HG03095 (cell line): ENCODE results near the gene RSU1.
"Not testable (repeated sequence)": the region's sequence is repeated elsewhere in the genome, so short reads cannot be mapped to it uniquely, and the experiment has no call there.

ENCODE experiments used
- ATAC-seq: cut with Tn5 transposase; IDR thresholded peaks from one replicate; pipeline ENCODE4 v1.9.1; 2021; ENCODE audit warnings: moderate library complexity; ENCODE audit not compliant: unreplicated experiment

RSU1 gene

DNA sequence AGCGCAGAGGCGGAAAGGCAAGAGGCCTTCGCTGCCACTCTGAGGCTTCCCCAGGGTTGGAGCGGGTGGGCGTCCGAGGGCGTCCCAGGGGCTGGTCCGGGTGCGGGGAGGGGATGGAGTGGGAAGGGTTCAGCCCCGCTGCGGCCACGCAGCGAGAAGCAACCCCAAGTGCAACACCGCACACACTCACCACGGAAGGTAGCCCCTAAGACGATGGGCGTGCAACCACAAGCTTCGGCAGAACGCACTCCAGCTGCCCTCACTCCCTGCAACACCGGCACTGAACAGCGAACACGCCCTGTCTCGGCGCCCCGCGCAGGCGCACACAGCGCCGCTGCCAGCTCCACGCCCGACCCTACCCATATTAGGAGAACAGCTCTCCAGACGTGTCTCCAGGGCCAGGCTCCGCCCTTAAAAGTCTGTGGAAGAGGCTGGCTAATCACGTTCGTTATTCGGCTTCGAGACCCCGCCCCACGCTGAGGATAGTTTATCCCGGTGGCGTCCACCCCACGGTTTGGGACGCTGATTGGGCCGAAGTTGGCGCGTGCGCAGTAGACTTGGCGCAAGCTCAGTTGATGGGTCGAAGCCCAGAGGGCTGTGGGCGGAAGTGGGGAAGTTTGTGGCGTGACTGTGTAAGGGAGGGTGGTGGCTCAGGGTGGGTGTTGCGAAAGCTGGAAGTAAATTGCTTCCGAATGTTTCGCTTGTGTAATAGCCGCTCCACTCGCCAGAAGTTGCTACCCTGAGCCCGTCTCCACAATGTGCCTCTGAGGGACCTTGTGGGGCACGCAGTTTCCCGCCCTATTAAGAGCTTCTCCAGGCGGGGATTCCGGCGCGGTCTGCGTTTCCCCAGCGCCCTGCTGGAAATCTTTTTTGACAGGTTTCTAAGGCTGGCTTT lies at the start of gene RSU1:
Gene RSU1, minus strand, starts transcription at position 300 of the 895 bp plus-strand sequence. CDS start 343 bp downstream, outside the sequence.
- peak; percentile 99 for ATAC-seq

DNA sequence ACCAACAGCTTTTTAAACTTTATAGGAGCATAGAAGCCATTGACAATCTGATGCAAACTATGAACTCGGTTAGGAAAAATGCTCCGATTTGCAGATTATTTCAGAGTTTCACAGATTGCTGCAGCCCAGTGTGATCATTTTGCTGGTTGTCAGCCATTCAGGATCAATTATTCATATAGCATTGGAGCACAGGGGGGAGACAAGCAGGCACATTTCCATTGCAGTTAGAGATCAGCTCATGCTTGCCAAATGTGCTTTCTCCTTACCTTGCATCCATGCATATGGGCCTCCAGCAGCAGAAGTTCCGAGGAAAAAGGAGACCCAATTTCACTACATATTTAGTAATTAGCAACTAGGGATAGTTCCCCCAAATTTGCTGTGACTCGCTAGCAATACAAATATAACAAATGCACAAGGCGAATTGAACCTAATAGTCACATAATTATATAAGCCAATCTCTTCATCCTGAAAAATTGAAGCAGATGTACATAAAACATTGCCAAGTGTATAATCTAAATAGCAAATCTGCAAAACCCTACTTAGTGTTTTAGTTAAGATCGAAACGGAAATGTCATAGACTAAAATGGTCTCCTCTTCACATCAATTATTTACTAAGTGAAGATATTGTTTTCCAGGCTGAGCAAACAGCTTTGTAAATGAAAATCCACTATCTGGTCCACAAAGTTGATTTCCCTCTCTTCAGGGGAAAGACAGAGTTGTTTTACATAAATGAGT lies 49.5 kb upstream of the RSU1 start:
- ATAC-seq: no peak

DNA sequence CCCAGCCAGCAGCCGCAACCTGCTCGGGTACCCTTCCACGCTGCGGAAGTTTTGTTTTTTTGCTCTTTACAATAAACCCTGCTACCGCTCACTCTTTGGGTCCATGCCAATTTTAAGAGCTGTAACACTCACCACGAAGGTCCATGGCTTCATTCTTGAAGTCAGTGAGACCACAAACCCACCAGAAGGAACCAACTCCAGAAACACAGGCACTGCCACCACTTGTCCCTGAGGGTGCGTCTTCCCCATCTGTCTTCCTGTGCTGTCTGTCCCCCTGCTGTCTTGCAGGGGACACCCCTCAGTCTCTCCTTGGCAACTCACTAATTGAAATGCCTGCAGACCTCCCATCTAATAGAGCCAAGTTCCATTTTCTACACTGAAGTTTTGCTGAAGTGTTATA lies 48.5 kb upstream of the RSU1 start:
- no peak for ATAC-seq

DNA sequence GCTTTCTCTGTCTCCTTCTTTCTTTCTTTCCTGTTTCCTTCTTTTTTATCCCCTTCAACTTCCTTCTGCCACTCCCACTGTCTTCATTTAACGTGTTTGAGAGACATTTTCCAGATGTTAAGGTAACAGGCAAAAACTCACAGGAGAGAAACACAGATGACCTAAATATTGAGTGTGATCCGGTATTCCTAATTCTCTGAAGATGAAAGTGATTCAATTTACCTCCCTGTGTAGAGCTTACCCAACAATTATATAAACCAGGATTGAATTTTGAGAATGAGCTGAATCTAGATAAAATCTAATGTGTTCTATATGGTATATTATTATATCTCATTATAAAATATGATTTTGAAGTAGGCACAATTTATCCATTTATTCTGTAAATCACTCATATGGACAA lies 46.5 kb upstream of the RSU1 start:
- no peak for ATAC-seq

DNA sequence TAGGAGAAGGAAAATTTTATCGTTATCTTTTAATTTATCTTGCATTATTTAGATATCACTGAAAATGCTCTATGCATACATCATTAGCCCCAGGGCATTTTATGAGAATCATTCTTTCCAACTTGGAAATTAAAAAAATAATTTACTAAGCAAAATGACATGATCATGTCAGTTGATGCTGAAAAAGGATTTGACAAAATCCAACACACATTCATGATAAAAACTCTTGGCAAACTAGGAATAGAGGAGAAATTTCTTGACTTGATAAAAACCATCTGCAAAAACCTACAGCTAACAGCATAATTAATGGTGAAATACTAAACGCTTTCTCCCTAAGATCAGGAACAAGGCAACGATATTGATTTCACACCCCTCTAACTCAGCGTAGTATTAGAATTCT lies 40.2 kb upstream of the RSU1 start:
- ATAC-seq: no peak

DNA sequence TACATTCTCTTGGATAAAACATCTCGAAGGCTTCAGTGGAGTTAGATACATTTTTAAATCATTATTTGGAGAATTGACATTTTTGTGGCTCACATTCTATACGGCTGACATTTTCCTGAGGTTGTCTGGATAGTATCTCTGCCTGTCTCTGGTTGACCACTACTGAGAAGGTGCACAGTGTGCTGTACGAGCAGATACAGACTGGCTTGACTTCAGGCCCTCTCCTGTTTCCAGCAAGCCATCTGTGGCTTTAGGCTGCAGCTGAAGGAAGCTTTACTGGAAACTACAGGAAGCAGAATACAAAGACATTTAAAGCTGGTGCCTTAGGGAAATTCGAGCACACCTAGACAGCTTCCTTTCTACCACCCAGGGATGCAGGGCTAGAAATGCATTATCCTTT lies 39.3 kb upstream of the RSU1 start:
- no peak for ATAC-seq

DNA sequence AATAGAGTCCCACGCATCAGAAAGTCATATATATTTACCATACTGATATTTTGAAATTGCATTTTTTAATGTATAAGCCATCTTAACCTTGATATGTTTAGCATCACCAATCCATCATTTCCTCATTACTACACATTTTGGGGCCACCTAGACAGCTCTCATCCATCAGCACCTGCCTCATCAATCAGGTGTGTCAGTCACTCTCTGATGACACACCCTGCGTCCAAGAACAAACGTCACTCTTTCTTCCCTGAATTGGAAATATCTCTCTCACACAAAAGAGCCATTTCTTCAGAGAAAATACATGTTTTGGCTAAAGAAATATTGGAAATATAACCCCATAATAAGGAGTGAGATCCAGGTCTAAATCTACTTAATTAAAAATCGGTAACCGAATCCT lies 38.9 kb upstream of the RSU1 start:
- ATAC-seq: no peak

DNA sequence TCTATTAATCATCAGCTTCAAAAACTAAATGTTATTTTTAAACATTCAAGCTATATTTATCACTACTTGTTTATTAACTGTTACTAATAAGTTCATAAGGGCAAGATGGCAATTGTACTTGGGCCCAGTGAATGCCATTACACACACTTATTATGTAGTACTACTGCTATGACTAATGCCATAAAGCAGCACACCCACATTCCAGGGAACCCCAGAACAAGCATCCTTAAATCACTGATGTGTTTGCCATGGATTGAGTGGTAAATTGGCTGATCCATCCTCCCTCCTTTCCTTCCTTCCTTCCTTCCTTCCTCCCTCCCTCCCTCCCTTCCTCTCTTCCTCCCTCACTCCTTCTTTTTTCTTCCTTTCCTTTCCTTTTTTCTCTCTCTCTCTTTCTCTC lies 37.4 kb upstream of the RSU1 start:
- ATAC-seq: no peak

DNA sequence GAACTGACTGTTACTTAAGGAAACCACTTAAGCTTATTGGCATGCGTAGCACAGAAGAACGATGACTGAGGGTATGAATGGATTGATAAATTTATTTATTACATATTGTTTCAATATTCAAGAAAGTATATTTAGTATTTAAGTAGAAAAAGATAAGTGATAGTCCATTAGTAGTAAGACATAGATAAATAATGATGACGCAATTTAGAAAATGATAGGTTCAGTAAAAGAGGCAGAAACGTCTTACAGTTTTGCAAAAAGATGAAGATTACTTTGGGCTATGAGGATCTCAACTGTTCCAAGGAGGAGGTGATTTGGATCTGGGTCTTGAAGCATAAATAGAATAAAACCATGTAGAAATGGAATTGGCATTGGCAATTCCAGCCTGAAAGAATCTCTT lies 36.6 kb upstream of the RSU1 start:
- ATAC-seq: no peak

DNA sequence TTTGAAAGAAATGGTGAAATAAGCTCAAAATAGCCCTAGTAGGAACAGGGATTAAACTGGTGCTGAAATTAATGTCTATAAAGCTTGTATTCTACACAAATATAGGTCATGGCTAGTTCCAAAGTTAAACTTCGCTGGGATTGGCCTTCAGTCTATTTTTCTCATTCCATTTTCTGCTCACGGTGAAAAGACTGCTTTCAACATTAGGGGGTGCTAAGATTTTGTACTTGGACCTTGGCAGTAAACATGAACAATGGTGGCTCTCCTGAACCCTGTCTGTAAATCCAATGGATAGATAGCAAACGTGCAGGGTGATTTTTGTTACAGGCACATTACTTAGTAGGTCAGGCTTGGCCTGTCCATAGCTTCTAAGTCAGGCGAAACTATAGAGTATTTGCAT lies 36.0 kb upstream of the RSU1 start:
- ATAC-seq: no peak

DNA sequence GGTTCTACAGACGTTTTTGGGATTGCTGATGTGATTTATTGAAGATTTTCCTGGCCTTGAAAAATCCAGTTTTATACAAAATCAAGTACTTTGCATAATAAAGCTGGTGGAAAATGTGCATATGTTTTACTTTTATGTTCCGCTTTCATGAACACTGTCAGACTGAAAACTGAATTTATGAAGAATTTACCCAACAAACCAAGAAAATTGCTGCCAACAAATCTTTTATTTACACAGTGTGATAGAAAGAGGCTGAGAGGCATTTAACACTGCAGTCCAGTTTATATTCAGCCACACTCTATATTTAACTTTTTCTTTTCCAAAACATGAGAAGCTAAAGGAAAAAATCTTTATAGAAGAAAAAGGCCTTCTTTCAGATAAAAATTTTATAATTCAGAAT lies 35.4 kb upstream of the RSU1 start:
- ATAC-seq: no peak

DNA sequence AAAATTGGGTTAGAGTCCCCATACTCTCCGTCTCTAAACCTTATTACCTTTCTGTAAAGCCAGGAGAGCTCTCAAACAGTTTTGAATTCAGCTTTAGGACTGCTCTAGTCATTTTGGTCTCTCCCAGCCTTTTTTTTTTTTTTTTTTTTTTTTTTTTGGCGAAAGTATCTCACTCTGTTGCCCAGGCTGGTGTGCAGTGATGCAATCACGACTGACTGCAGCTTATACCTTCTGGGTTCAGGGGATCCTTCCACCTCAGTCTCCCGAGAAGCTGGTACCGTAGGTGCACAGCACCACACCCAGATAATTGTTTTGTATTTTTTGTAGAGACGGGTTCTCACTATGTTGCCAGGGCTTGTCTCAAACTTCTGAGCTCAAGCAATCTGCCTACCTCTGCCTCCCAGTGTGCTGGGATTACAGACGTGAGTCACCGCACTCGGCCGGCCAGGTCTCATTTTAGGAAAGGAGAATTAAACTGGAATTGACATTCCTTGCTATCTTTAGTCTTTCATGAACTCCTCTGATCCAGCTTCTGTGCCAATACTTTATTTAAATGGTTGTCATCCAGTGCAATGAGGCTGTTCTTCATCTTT lies 31.4 kb upstream of the RSU1 start:
- no peak for ATAC-seq

DNA sequence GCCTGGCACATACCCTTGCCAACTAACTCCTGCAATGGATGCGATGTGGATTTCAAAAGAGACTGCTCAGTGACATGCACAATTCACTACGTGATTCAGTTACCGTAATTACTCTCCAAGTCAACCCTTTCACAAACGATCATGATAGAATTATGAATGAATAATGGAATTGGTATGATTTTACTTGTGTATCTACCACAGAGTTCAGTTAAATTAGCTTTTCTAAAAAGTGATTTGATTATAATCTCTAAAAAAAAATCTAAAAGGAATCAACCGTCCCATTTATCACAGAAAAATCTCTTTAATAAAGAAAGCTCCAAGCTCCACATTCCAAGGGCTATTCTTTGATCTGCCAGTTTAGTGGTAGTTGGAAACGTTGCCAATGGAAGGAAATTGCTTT lies 30.4 kb upstream of the RSU1 start:
- no peak for ATAC-seq

DNA sequence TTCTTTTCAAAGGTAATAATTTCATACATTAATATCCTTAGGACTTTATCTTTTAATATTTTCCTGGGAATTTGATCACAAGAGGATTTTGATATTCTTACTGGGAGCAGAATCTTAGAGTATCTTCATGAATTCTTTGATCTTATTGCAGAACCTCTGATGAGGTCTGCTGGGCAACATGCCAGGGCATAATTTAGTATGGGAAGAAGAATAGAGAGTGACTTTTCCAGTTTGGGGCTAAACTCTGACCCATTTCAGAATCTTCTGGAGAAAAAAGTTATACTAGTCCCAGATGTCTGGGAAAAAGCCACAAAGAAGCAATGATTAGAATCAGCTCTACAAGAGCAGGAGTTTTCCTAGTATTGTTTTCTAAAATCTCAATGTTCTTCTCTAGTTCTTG lies 28.0 kb upstream of the RSU1 start:
- ATAC-seq: no peak

DNA sequence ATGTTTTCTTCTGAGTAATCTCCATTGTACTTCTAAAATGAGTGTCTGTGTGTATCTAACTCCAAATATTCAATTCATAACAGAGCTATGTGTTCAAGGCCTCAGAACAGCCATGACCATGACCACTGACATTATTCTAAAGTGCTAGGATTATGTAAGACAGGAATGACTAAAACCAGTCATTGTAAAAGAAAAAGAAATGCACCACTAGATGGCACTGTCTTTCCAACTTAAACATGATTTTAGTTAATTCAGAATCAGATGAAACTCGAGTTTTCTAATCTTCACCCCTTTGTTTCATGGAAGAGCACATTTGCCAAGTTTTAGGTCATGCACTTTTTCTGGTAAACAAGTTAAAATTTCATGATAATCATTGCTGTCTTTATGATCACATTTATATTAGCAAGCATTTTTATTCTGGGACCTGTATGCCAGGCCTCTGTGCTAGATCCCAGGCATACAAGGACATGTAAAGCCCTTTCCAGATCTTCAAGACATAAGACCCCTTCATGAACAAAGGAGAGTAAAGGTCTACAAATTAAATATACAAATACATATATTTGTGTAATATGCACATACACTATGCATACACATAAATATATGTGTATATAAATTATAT lies 26.1 kb upstream of the RSU1 start:
- ATAC-seq: peak; percentile 60

DNA sequence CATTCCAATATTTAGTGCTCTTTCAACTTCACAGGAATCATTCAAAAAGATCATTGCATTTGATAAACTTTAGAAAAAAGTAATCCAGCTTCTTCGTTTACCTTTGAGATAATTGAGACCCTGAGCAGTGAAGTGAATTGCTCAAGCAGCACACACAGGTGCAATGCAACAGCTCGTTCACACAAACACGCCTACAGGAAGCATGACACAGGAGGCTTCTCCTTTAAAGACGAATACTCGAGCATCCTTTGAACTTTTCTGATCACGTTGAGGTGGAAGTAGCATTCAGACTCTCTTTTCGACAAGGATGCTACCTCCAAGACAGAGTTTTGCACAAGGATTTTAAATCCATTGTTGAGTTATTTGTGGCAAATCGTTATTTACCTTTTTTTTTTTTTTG lies 18.0 kb upstream of the RSU1 start:
- no peak for ATAC-seq

DNA sequence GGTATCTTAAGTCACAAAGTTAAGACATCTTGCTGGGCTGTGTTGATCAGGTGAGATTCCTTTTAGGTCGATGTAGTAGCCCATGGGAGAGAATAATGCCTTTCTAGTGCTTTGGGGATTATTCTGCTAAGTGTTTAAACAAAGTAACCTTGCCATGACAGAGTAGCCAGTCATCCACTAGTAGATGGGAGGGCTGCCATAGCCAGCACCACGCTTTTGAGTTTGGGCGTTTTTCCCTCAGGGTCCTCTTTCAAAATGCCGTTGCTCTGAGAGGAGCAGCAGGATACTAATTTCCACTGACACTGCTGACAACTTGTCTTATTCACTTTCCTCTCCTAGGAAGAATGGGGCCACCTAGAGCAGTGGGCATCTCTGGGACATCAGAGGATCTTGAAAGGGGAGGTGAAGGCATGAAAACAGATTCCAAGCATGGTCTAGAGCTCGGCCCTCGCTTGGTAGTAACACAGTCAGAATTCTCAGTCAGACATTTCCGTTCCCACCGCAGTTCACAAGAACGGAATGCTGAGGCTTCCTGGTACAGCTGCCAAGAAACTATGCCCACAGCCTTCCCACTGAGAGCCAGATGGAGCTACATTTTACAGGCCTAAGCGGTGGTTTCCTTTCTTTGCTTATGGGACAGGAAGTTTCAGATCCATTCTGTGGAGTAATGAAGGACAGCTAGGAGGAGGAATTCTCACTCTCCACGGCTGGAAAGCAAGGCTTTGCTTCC lies 15.3 kb upstream of the RSU1 start:
- no peak for ATAC-seq

DNA sequence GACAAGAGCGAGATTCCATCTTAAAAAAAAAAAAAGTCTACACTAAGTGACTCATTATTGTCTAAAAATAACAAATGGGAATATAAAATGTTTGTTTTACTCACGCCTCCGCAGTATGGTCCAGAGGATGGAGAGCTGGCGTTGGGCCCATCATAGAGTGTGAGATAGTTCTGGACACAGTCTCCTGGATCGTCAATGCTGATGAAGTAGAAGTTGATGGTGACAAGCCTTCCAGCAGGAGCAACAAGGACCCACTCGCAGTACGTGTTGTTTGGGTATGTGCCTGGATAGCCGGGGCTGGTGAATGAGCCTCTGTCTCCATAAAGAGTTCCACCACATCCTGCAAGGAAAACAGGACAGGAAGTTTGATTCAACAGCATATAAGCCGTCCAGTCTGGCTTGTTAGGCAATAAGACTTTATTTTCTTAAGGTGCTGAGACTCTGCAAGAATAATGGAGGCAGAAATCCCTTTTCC lies 11.5 kb upstream of the RSU1 start:
- no peak for ATAC-seq

DNA sequence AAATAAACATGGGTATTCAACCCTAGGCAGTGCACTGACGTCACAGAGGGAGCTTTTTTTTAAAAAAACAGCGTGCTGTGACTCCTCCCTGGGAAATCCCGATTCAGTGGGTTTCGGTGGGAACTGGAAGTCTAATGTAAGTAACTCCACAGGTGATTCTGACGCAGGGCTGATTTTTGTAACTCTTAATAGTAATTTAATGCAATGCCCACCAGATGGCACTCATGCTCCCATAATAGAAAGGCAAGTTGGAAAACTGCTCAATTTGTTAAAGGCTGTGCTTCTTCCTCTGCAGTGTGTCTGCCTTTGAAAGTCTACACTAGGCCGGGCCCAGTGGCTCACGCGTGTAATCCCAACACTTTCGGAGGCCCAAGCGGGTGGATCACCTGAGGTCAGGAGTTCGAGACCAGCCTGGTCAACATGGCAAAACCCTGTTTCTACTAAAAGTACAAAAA lies 10.9 kb upstream of the RSU1 start:
- peak; percentile 80 for ATAC-seq

DNA sequence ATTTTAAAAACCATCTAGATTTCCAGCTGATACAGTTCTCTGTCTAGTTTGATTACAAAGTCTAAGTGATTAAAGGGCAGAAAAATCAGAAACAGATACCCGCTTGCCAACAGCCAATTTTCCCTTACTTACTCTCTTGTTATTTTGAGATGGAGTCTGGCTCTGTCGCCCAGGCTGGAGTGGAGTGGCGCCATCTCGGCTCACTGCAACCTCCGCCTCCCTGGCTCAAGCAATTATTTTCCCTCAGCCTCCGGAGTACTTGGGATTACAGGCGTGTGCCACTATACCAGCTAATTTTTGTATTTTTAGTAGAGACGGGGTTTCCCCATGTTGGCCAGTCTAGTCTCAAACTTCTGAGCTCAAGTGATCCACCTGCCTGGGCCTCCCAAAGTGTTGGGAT lies 10.2 kb upstream of the RSU1 start:
- not testable (repeated sequence) for ATAC-seq
